ENCODE measurements around the gene ENTREP1.

The ENTREP1 gene

DNA sequence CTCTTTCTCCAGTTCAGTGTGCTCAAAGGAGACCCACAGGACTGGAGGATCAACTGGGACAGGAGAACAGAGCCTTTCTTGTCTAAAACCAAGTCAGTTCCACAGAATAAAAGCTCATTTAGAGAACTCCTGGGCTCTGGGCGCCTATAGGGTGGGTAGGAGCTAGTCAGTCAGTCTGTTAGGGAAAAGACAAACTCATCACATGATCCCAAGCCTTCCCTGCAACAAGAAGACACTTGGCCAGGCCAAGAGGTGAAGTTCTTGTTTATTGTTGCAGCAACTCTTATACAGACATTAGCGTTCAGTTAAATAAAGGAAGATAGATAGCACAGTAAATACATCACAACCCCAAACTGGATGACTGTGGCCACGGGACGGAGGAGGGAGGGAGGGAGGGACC, 102.3 kb downstream of the ENTREP1 start:
- TF ChIP-seq, protein P1, sequence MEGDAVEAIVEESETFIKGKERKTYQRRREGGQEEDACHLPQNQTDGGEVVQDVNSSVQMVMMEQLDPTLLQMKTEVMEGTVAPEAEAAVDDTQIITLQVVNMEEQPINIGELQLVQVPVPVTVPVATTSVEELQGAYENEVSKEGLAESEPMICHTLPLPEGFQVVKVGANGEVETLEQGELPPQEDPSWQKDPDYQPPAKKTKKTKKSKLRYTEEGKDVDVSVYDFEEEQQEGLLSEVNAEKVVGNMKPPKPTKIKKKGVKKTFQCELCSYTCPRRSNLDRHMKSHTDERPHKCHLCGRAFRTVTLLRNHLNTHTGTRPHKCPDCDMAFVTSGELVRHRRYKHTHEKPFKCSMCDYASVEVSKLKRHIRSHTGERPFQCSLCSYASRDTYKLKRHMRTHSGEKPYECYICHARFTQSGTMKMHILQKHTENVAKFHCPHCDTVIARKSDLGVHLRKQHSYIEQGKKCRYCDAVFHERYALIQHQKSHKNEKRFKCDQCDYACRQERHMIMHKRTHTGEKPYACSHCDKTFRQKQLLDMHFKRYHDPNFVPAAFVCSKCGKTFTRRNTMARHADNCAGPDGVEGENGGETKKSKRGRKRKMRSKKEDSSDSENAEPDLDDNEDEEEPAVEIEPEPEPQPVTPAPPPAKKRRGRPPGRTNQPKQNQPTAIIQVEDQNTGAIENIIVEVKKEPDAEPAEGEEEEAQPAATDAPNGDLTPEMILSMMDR (IDR thresholded peaks at IDR 0.05; ENCODE audit: low read depth, low read length) = no peak

DNA sequence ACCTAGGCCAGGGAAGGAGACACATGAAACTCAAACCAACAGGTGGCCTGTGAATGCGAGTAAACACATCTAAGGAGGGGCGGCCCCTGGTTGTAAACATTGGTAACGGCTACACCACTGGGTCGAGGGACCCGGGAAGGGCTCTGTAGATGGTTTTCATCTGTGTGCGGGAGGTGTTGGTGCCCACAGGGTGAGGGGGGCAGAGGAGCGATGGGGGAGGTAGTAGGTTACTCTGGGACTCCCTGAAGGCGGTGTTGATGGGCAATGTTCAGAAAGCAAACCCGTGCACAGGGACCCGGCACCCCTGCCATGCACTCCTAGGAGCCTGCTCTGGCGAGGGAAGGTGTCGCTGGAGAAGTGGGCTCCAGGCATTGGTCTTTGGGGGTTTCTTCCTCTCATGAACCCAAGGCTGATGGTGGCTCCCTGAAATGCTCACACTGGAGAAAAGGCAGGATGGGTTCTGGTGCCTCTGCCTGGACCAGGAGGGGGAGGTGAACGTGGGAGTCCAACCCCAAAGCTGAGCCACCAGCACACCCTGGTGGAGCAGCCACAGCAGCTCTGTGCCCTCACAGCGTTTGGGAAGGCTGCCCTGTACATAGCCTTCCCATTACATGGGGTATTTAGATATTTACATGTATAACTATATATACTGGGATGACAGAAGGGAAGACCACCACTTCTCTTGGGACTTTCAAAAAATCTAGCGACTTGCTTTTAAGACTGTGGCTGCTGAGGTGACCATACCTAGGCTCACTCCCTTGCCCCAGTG, 103.2 kb downstream of the ENTREP1 start:
- TF ChIP-seq, protein P1 (IDR thresholded peaks at IDR 0.05; ENCODE audit: low read depth, low read length) = no peak
- DNase-seq (ENCODE audit: extremely low read depth, low read depth) = no peak

More for the DNA sequence above, 102.3 kb downstream of the ENTREP1 start:
- DNase-seq (ENCODE audit: extremely low read depth, low read depth) = no peak

DNA sequence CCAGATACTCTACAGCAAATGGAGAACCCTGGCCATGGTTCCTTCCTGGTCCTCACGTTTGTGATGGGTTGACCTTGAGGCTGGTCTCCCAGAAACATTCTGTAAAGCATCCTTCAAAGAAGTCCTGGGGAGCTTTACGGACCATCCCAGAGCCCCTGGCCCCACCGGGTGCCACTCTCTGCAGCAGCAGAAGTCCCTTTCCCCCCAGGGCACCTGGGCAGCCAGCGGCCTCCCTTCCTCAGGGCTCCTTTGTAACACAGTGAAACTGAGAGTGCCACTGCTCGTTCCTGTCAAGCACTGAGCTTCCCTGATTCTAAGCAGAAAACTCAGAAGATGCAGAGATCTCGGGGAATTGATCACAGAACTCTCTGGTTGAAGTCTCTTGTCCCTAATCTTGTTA, 104.3 kb downstream of the ENTREP1 start:
- DNase-seq (ENCODE audit: extremely low read depth, low read depth) = no peak
- TF ChIP-seq, protein P1 (IDR thresholded peaks at IDR 0.05; ENCODE audit: low read depth, low read length) = no peak

DNA sequence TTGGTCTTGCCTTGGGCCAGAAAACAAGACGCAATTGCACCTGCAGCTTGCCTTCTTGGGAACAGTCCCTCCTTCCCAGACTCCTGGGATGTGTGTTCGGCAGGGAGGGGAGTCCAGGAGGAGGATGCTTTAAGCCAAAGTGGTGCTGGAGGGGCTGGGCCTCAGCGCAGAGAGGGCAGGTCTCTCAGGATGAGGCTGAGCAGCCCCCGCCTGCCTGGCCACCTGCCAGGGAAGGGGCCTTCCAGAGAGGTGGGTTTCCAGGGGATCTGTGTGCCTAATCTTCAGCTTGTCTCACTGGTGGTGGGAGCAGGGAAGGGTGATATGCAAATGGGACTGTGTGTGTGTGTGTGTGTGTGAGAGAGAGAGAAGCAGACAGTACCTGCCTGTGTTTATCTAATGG, 105.2 kb downstream of the ENTREP1 start:
- TF ChIP-seq, protein P1 (IDR thresholded peaks at IDR 0.05; ENCODE audit: low read depth, low read length) = no peak
- DNase-seq (ENCODE audit: extremely low read depth, low read depth) = no peak

DNA sequence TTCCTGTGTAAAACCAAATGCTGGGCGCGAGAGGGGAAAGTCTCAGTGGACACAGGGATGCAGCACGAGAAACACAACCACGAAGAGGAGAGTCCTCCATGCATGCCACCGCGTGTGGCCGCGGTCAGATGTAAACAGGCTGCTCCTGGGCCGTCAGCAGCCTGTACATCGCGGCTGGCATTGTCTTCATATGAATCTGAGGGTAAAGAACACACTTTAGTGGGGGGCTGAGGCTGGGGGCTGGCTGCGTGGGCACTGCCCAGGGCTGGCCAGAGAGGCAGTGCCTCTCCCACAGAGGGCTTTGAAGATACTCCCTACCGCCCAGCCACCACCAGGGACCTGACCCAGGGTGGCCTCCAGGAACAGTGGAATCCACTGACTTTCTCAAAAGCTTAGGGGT, 106.2 kb downstream of the ENTREP1 start:
- no peak for DNase-seq (ENCODE audit: extremely low read depth, low read depth)
- TF ChIP-seq, protein P1 (IDR thresholded peaks at IDR 0.05; ENCODE audit: low read depth, low read length) = no peak

DNA sequence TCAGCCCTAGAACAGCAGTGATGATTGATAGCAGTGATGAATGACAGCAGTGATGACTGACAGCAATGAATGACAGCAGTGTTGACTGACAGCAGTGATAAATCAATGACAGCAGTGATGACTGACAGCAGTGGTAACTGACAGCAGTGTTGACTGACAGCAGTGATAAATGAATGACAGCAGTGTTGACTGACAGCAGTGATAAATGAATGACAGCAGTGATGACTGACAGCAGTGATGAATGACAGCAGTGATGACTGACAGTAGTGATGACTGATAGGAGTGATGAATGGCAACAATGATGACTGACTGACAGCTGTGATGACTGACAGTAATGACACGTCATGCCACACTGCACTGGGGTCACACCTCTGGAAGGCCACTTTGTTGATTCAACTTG, 106.8 kb downstream of the ENTREP1 start:
- DNase-seq (ENCODE audit: extremely low read depth, low read depth) = no peak
- TF ChIP-seq, protein P1 (IDR thresholded peaks at IDR 0.05; ENCODE audit: low read depth, low read length) = no peak

DNA sequence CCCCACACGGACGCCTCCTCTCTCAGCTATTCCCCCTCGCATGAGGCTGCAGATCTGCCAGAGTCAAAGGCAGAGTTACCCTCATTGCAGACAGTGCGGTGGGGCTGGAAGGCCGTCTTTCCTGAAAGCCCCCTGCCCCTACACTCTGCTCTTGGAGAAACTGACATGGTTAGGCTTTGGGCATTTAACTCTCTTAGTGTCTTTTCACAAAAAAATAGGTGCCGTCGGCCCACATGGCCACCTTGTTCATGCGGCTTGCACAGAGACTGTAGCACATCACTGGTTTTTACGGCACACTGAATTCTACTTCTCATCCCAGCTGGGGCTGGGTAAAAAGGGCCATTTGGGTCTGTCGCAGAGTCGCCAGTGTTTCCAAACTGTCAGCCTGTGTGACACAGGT, 107.6 kb downstream of the ENTREP1 start:
- no peak for DNase-seq (ENCODE audit: extremely low read depth, low read depth)
- TF ChIP-seq, protein P1 (IDR thresholded peaks at IDR 0.05; ENCODE audit: low read depth, low read length) = no peak

All from AG09319 (cell line).